AG10803 (cell line): ENCODE results near the gene RXRB.

Experiments used
- DNase-seq: peaks from one replicate; pipeline ENCODE4 v3.0.0; 2010; ENCODE audit warnings: low read depth
- H3K4me3 ChIP-seq: 2 replicates; pipeline ENCODE4 v1.5.1; 2011; ENCODE audit warnings: mild to moderate bottlenecking, low read length, control low read depth
- CTCF ChIP-seq: conservative IDR thresholded peaks from 2 replicates; pipeline ENCODE4 v1.5.1; 2011; ENCODE audit warnings: mild to moderate bottlenecking, low read length, control low read depth, inconsistent platforms

Gene RXRB

DNA sequence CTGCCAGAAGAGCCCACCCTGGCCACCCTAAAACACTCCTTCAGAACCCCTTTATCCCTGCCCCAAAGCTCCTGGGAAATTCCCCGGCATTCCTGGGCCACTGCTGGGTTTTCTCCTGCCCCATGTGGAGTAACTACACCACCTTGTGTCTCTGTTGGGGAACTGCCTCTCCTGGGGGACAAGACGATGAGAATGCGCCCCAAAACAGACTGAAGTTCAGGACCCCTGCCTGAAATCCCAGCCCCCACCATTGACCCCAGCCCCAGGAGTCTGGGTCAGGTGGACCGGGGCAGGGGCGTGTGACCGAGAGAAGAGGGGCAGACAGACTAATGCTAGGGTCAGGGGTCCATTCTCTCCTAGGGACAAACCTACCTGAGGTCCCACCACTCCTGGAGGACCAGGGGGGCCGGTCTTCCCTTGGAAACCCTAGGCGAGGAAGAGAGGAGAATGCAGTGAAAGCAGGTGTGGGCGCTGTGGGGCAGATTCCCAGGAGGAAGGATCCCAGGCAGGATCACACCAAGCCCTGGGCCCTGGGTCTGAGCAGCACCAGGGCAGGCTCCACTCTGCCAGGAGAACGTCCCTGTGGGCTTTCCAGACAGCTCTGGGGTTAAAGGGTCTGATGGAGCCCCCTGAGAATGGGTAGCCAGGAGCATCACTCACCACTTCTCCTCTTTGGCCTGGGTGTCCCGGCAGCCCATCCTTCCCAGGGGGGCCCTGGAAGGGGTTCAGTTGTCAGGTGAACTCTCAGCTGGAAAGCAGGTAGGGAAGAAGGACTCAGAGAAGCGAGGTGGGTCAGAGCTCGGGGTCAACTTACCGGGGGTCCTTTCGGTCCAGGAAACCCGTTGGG, 27.6 kb downstream of the RXRB start:
- peak; percentile 83 for TF ChIP-seq CTCF
- peak; percentile 41 for DNase-seq
- no peak overlapping the region for H3K4me3 ChIP-seq

GRCh38 chr6:33171880-33172687, 28.4 kb downstream of the RXRB start:
- no peak for TF ChIP-seq CTCF
- DNase-seq, result no peak
- no peak overlapping the region for H3K4me3 ChIP-seq

- TF ChIP-seq CTCF, result no peak
- no peak for DNase-seq
Measured at GRCh38 chr6:33171016-33171879, 29.2 kb downstream of the RXRB start.

DNA sequence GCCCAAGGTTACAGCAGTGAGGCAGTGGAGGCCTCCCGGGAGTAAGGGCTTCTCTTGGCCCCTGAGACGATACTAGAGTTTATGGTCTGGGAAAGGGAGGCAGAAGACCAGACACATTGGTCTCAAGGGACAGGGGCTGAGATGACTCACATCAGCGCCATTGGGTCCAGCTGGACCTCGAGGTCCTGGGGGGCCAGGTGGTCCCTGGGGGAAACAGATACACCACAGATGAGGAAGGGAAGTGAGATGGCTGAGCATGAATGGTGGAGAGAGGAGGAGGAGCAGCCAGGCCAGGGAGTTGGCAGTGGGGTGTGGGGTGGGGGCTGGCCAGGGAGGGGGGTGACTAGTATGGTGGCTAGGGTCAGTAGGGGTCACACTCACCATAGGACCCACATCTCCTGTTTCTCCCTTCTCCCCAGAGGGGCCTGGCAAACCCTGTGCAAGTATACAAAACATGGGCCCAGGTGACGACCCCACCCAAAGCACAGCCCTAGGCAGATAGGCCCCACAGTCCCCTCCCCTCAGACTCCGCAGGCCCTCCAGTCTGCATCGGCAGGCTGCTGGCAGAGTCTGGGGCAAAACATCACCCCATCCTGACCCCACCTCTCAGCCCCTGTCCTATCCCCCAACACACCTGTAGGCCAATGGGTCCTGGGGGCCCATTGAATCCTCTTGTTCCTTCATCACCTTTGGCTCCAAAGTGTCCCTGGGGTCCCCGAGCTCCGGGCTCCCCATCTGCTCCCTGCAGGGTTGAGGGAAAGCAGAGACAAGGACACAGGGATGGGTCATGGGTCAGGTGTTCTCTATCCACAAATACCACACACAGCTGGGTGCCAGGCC, 30.1 kb downstream of the RXRB start:
- no peak for DNase-seq
- TF ChIP-seq CTCF, result no peak
- H3K4me3 ChIP-seq, result no peak overlapping the region

More at GRCh38 chr6:33171016-33171879, 29.2 kb downstream of the RXRB start:
- H3K4me3 ChIP-seq, result no peak overlapping the region

GRCh38 chr6:33169291-33170175, 30.9 kb downstream of the RXRB start:
- no peak for TF ChIP-seq CTCF
- H3K4me3 ChIP-seq, result no peak overlapping the region
- no peak for DNase-seq

GRCh38 chr6:33168639-33169038, 31.8 kb downstream of the RXRB start:
- DNase-seq, result no peak
- no peak overlapping the region for H3K4me3 ChIP-seq
- TF ChIP-seq CTCF, result no peak
